Measurements from ENCODE around the gene APAF1.

Gene APAF1

GRCh38 chr12:98738002-98738401 lies 92.9 kb downstream of the APAF1 start:
- TF ChIP-seq, protein P1, sequence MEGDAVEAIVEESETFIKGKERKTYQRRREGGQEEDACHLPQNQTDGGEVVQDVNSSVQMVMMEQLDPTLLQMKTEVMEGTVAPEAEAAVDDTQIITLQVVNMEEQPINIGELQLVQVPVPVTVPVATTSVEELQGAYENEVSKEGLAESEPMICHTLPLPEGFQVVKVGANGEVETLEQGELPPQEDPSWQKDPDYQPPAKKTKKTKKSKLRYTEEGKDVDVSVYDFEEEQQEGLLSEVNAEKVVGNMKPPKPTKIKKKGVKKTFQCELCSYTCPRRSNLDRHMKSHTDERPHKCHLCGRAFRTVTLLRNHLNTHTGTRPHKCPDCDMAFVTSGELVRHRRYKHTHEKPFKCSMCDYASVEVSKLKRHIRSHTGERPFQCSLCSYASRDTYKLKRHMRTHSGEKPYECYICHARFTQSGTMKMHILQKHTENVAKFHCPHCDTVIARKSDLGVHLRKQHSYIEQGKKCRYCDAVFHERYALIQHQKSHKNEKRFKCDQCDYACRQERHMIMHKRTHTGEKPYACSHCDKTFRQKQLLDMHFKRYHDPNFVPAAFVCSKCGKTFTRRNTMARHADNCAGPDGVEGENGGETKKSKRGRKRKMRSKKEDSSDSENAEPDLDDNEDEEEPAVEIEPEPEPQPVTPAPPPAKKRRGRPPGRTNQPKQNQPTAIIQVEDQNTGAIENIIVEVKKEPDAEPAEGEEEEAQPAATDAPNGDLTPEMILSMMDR (IDR thresholded peaks at IDR 0.05; ENCODE audit: low read depth, low read length, missing control alignments), result no peak
- no peak for DNase-seq (ENCODE audit: low read depth)
- no peak overlapping the region for H3K4me3 ChIP-seq (ENCODE audit: low read depth, low read length)

DNA sequence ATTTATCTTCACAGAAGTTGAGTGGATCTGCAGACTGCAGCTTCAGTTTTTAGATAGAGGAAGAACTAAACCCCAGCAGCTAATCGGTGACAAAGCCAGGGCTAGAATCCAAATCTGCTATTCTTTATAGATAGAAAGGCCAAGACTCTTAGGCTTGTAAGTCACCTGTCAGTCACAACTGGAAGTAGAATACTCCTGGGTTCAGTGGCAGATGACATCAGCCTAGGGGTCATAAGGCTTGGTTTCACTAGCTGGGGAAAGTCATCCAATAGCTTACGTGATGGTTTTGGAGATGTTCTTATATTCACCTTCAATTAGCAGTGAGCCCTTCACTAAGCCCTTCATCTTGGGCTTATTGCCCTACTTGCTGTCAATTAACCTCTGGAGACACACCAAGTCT lies 93.4 kb downstream of the APAF1 start:
- H3K4me3 ChIP-seq (ENCODE audit: low read depth, low read length), result no peak overlapping the region
- DNase-seq (ENCODE audit: low read depth), result no peak
- TF ChIP-seq, protein P1 (IDR thresholded peaks at IDR 0.05; ENCODE audit: low read depth, low read length, missing control alignments), result no peak

- TF ChIP-seq, protein P1 (IDR thresholded peaks at IDR 0.05; ENCODE audit: low read depth, low read length, missing control alignments), result no peak
- DNase-seq (ENCODE audit: low read depth), result no peak
- H3K4me3 ChIP-seq (ENCODE audit: low read depth, low read length), result no peak overlapping the region
These were observed 95.7 kb downstream of the APAF1 start for GRCh38 chr12:98740751-98741150.

DNA sequence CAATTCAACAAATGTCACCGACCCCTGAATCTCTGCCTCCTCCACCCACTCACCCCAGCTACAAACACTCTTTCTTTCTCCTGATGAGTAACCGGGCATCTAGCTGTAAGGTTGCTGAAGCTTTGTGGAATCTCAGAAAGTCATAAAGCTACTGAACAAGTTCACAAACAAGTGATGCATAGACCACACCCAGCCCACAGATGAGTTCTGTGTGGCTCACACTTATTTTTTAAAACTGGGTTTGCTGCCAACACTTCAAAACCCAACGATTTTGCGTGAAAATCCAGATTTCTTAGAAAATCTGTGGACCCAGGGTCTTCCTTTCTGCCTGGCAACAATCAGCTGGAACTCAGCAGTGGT lies 96.1 kb downstream of the APAF1 start:
- no peak for DNase-seq (ENCODE audit: low read depth)
- H3K4me3 ChIP-seq (ENCODE audit: low read depth, low read length), result no peak overlapping the region
- TF ChIP-seq, protein P1 (IDR thresholded peaks at IDR 0.05; ENCODE audit: low read depth, low read length, missing control alignments), result no peak

DNA sequence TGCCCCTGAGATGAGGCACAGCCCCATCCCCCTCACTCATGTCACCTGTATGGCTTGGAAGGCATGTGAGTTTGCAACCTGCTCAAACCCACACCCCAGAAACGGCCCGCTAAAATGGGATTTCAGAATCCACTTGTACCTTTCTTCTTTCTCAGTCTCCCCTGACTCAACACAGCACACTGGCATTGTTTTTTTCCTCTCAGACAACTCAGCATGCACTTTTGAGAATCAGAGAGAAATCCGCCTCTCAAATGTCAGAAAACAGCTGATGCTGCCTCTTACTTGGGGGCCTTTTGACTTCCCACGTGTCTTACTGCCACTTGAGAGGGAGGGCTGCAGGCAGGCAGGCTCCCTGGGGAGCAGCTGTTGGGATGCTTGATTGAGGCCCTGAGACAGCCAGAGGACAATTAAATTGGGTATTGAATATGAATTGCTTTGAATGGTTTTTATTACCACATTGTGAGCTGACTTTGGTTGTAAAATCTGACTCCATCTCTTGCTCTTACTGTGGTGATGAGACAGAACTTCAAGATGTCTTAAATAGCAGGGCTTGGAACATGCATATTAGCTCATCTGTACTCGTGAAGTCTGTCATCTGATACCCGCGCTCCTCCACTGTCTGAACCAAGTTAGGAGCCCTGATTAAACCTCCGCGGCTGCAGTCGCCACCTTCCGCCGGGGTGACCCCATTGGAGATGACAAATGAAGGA lies 96.6 kb downstream of the APAF1 start:
- no peak overlapping the region for H3K4me3 ChIP-seq (ENCODE audit: low read depth, low read length)
- TF ChIP-seq, protein P1 (IDR thresholded peaks at IDR 0.05; ENCODE audit: low read depth, low read length, missing control alignments), result no peak
- no peak for DNase-seq (ENCODE audit: low read depth)

DNA sequence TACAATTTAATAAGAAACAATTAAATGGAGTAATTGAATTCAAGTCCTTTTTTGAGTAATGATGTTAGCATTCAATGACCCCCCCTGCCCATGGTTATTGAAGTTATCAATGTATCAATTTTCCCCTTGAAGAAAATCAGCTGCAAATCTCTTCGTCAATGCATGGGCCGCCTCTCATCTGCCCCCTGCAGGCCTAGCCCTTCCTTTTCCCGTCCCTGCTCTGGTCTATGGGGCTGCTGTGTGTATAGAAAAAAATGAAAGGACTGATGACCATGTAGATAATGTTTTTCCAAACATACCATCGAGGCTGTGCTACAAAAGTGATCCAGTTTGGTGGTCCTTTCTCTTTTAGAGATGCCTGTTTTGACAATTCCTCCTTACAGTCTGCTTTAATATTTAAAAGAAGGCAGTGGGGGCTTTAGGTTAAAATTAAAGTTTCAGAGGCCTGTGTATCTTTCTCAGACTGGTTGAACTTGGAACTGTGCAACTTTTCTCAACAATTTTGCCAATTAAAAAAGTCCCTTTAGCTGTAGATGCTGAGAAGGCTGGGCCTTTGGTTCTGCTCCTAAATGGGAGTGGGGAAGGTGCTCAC lies 98.4 kb downstream of the APAF1 start:
- TF ChIP-seq, protein P1 (IDR thresholded peaks at IDR 0.05; ENCODE audit: low read depth, low read length, missing control alignments), result peak; percentile 76
- no peak overlapping the region for H3K4me3 ChIP-seq (ENCODE audit: low read depth, low read length)
- DNase-seq (ENCODE audit: low read depth), result no peak

- DNase-seq (ENCODE audit: low read depth), result no peak
- TF ChIP-seq, protein P1 (IDR thresholded peaks at IDR 0.05; ENCODE audit: low read depth, low read length, missing control alignments), result no peak
- no peak overlapping the region for H3K4me3 ChIP-seq (ENCODE audit: low read depth, low read length)
These were observed 99.6 kb downstream of the APAF1 start for GRCh38 chr12:98744680-98745079.
